ENCODE measurements around the gene SLC11A1.

Gene SLC11A1

GRCh38 chr2:218394298-218395089 lies 12.4 kb downstream of the SLC11A1 start:
- peaks cover 15% of the 10 kb centered on the region for H3K4me1 ChIP-seq (ENCODE audit: insufficient read depth, insufficient read length)
- TF ChIP-seq YY1 (IDR thresholded peaks at IDR 0.05; ENCODE audit: insufficient read depth, insufficient read length) (no peak), SUZ12 (IDR thresholded peaks at IDR 0.05; ENCODE audit: extremely low read depth, insufficient read depth, insufficient read length) (no peak), ZNF274 (IDR thresholded peaks at IDR 0.05; ENCODE audit: low read depth, low read length) (no peak)
- H3K9me3 ChIP-seq (ENCODE audit: insufficient read depth, low read length), result no peaks in the 10 kb centered on the region
- no peak for DNase-seq (ENCODE audit: low read depth, low spot score)
- H3K36me3 ChIP-seq (ENCODE audit: insufficient read depth, insufficient read length, low read length), result no peaks in the 10 kb centered on the region
- no peak overlapping the region for H3K4me3 ChIP-seq (ENCODE audit: insufficient read length, low read depth)
- H3K9ac ChIP-seq (ENCODE audit: insufficient read length, low read depth), result no peak overlapping the region
- H3K27me3 ChIP-seq (ENCODE audit: insufficient read depth, insufficient read length), result peaks cover 36% of the 10 kb centered on the region

- no peak for DNase-seq (ENCODE audit: low read depth, low spot score)
- H3K36me3 ChIP-seq (ENCODE audit: insufficient read depth, insufficient read length, low read length), result no peaks in the 10 kb centered on the region
- H3K9ac ChIP-seq (ENCODE audit: insufficient read length, low read depth), result no peak overlapping the region
- TF ChIP-seq ZNF274 (IDR thresholded peaks at IDR 0.05; ENCODE audit: low read depth, low read length) (no peak), SUZ12 (IDR thresholded peaks at IDR 0.05; ENCODE audit: extremely low read depth, insufficient read depth, insufficient read length) (no peak), YY1 (IDR thresholded peaks at IDR 0.05; ENCODE audit: insufficient read depth, insufficient read length) (no peak)
- peaks cover 36% of the 10 kb centered on the region for H3K27me3 ChIP-seq (ENCODE audit: insufficient read depth, insufficient read length)
- peak overlapping the region; percentile 50 for H3K4me3 ChIP-seq (ENCODE audit: insufficient read length, low read depth)
- H3K4me1 ChIP-seq (ENCODE audit: insufficient read depth, insufficient read length), result peaks cover 15% of the 10 kb centered on the region
- no peaks in the 10 kb centered on the region for H3K9me3 ChIP-seq (ENCODE audit: insufficient read depth, low read length)
Measured at GRCh38 chr2:218395090-218395444, 13.0 kb downstream of the SLC11A1 start.

- TF ChIP-seq YY1 (IDR thresholded peaks at IDR 0.05; ENCODE audit: insufficient read depth, insufficient read length) (no peak), SUZ12 (IDR thresholded peaks at IDR 0.05; ENCODE audit: extremely low read depth, insufficient read depth, insufficient read length) (no peak), ZNF274 (IDR thresholded peaks at IDR 0.05; ENCODE audit: low read depth, low read length) (no peak)
- no peak for DNase-seq (ENCODE audit: low read depth, low spot score)
- H3K4me3 ChIP-seq (ENCODE audit: insufficient read length, low read depth), result peak overlapping the region; percentile 50
- H3K9ac ChIP-seq (ENCODE audit: insufficient read length, low read depth), result peak overlapping the region; percentile 79
- no peaks in the 10 kb centered on the region for H3K9me3 ChIP-seq (ENCODE audit: insufficient read depth, low read length)
- H3K4me1 ChIP-seq (ENCODE audit: insufficient read depth, insufficient read length), result peaks cover 15% of the 10 kb centered on the region
- peaks cover 36% of the 10 kb centered on the region for H3K27me3 ChIP-seq (ENCODE audit: insufficient read depth, insufficient read length)
- H3K36me3 ChIP-seq (ENCODE audit: insufficient read depth, insufficient read length, low read length), result no peaks in the 10 kb centered on the region
Measured at GRCh38 chr2:218395456-218395825, 13.4 kb downstream of the SLC11A1 start.

GRCh38 chr2:218395826-218396687 lies 14.0 kb downstream of the SLC11A1 start:
- Histone ChIP-seq H3K9ac (ENCODE audit: insufficient read length, low read depth) (peak overlapping the region; percentile 79), H3K36me3 (ENCODE audit: insufficient read depth, insufficient read length, low read length) (peaks cover 1% of the 10 kb centered on the region), H3K9me3 (ENCODE audit: insufficient read depth, low read length) (no peaks in the 10 kb centered on the region), H3K4me3 (ENCODE audit: insufficient read length, low read depth) (peak overlapping the region; percentile 85), H3K27me3 (ENCODE audit: insufficient read depth, insufficient read length) (peaks cover 36% of the 10 kb centered on the region), H3K4me1 (ENCODE audit: insufficient read depth, insufficient read length) (peaks cover 16% of the 10 kb centered on the region)
- DNase-seq (ENCODE audit: low read depth, low spot score), result peak; percentile 86
- TF ChIP-seq YY1 (IDR thresholded peaks at IDR 0.05; ENCODE audit: insufficient read depth, insufficient read length) (no peak), SUZ12 (IDR thresholded peaks at IDR 0.05; ENCODE audit: extremely low read depth, insufficient read depth, insufficient read length) (no peak), ZNF274 (IDR thresholded peaks at IDR 0.05; ENCODE audit: low read depth, low read length) (no peak)

- peaks cover 9% of the 10 kb centered on the region for H3K36me3 ChIP-seq (ENCODE audit: insufficient read depth, insufficient read length, low read length)
- peak overlapping the region; percentile 79 for H3K9ac ChIP-seq (ENCODE audit: insufficient read length, low read depth)
- H3K27me3 ChIP-seq (ENCODE audit: insufficient read depth, insufficient read length), result peaks cover 36% of the 10 kb centered on the region
- TF ChIP-seq ZNF274 (IDR thresholded peaks at IDR 0.05; ENCODE audit: low read depth, low read length) (no peak), YY1 (IDR thresholded peaks at IDR 0.05; ENCODE audit: insufficient read depth, insufficient read length) (no peak), SUZ12 (IDR thresholded peaks at IDR 0.05; ENCODE audit: extremely low read depth, insufficient read depth, insufficient read length) (no peak)
- peaks cover 18% of the 10 kb centered on the region for H3K4me1 ChIP-seq (ENCODE audit: insufficient read depth, insufficient read length)
- H3K4me3 ChIP-seq (ENCODE audit: insufficient read length, low read depth), result peak overlapping the region; percentile 85
- no peak for DNase-seq (ENCODE audit: low read depth, low spot score)
- H3K9me3 ChIP-seq (ENCODE audit: insufficient read depth, low read length), result no peaks in the 10 kb centered on the region
Measured at GRCh38 chr2:218396688-218397462, 14.8 kb downstream of the SLC11A1 start.

- peaks cover 18% of the 10 kb centered on the region for H3K4me1 ChIP-seq (ENCODE audit: insufficient read depth, insufficient read length)
- peak overlapping the region; percentile 85 for H3K4me3 ChIP-seq (ENCODE audit: insufficient read length, low read depth)
- no peak for DNase-seq (ENCODE audit: low read depth, low spot score)
- peaks cover 15% of the 10 kb centered on the region for H3K36me3 ChIP-seq (ENCODE audit: insufficient read depth, insufficient read length, low read length)
- no peak for TF ChIP-seq SUZ12 (IDR thresholded peaks at IDR 0.05; ENCODE audit: extremely low read depth, insufficient read depth, insufficient read length)
- TF ChIP-seq ZNF274 (IDR thresholded peaks at IDR 0.05; ENCODE audit: low read depth, low read length), result no peak
- no peak for TF ChIP-seq YY1 (IDR thresholded peaks at IDR 0.05; ENCODE audit: insufficient read depth, insufficient read length)
- H3K9ac ChIP-seq (ENCODE audit: insufficient read length, low read depth), result peak overlapping the region; percentile 79
- no peaks in the 10 kb centered on the region for H3K9me3 ChIP-seq (ENCODE audit: insufficient read depth, low read length)
- peaks cover 36% of the 10 kb centered on the region for H3K27me3 ChIP-seq (ENCODE audit: insufficient read depth, insufficient read length)
Measured at GRCh38 chr2:218397463-218397819, 15.4 kb downstream of the SLC11A1 start.
